CD4-positive, alpha-beta T cell (primary cell): ENCODE measurements around the gene OR7G1. TPM values are rescaled to one million over a fixed set of nuclear protein-coding genes. Genes with fewer than 3 reads are reported as not detected.

ENCODE experiments used
- ATAC-seq: fragments of 200-7000 bp; cut with Tn5 transposase; one replicate; pipeline ENCODE4 v1.10.0; 2022; ENCODE audit warnings: mild to moderate bottlenecking; ENCODE audit not compliant: poor library complexity
- CTCF ChIA-PET: fragments of 350-600 bp; sonication (Branson Sonifier 250); formaldehyde crosslinking; loops from one replicate; lab custom pipeline; 2021; ENCODE audit warnings: antibody characterized with exemption, inconsistent platforms; lab: Charles Lee
- POLR2A ChIA-PET: fragments of 350-600 bp; sonication (Branson Sonifier 250); formaldehyde crosslinking; loops from one replicate; lab custom pipeline; 2021; ENCODE audit warnings: antibody characterized with exemption, inconsistent platforms; lab: Charles Lee
- DNase-seq, 14 experiments: peaks; one replicate each; pipeline ENCODE4 v3.0.0-alpha.2; 2013 to 2020; ENCODE audit warnings: mixed read lengths in 2 of 14
- H3K27ac ChIP-seq, 2 donors: one replicate each; pipeline versions ENCODE4 v1.5.1 to v1.7.0; 2013; ENCODE audit warnings: low read length in 2 of 2, low read depth in 1 of 2, mild to moderate bottlenecking in 1 of 2
- H3K27me3 ChIP-seq, 2 experiments: 1 replicate in 1 of 2; 2 replicates in 1 of 2; pipeline versions ENCODE4 v1.6.1 to v1.7.0; 2013; ENCODE audit warnings: low read length in 2 of 2, control low read depth in 1 of 2, mild to moderate bottlenecking in 1 of 2, moderate library complexity in 1 of 2; ENCODE audit not compliant: insufficient read depth in 2 of 2, control insufficient read depth in 1 of 2
- H3K36me3 ChIP-seq: one replicate; pipeline ENCODE4 v1.6.1; 2013; ENCODE audit warnings: low read length, control low read depth; ENCODE audit not compliant: insufficient read depth
- H3K4me1 ChIP-seq: one replicate; pipeline ENCODE4 v1.6.1; 2013; ENCODE audit warnings: low read length, control low read depth; ENCODE audit not compliant: insufficient read depth
- H3K4me3 ChIP-seq: one replicate; pipeline ENCODE4 v1.5.1; 2013; ENCODE audit warnings: mild to moderate bottlenecking, low read length, moderate library complexity
- H3K9me3 ChIP-seq, 2 experiments: 1 replicate in 1 of 2; 2 replicates in 1 of 2; pipeline versions ENCODE4 v1.6.1 to v1.7.0; 2013; ENCODE audit warnings: low read length in 2 of 2, mild to moderate bottlenecking in 2 of 2, control low read depth in 1 of 2, moderate library complexity in 1 of 2; ENCODE audit not compliant: control insufficient read depth in 1 of 2, insufficient read depth in 1 of 2
- H3K27ac Mint-ChIP-seq: one replicate; pipeline ENCODE4 v1.8.0; 2020; ENCODE audit warnings: mixed read lengths
- H3K27me3 Mint-ChIP-seq: one replicate; pipeline ENCODE4 v1.8.0; 2021; ENCODE audit warnings: mixed read lengths
- H3K36me3 Mint-ChIP-seq: one replicate; pipeline ENCODE4 v1.8.0; 2021; ENCODE audit warnings: low read depth, mixed read lengths
- H3K4me1 Mint-ChIP-seq: one replicate; pipeline ENCODE4 v1.8.0; 2021; ENCODE audit warnings: low read depth, mixed read lengths
- H3K4me3 Mint-ChIP-seq: one replicate; pipeline ENCODE4 v1.8.0; 2020; ENCODE audit warnings: mild to moderate bottlenecking, mixed read lengths
- H3K9me3 Mint-ChIP-seq: one replicate; pipeline ENCODE4 v1.8.0; 2020; ENCODE audit warnings: mixed read lengths
- intact Hi-C, 2 experiments: fragments of 100-400 bp; cut with DNase I in 1 of 2; cut with micrococcal nuclease in 1 of 2; formaldehyde crosslinking; loops; one replicate each; pipeline versions ENCODE4 v1.15.1 to v1.9.0; 2023 to 2025; cut with DNase I, micrococcal nuclease
- total RNA-seq, 174 experiments: library from RNA in 2 of 174; stranded (reverse) in 2 of 174; gene quantifications; one replicate each; pipeline ENCODE4 v1.2.3 and lab custom pipeline; 2021 to 2026
- TF ChIP-seq, protein P1 (sequence below): fragments of 200-600 bp; IDR thresholded peaks from one replicate; pipeline ENCODE4 v1.8.0; 2022; ENCODE audit warnings: antibody characterized with exemption, mild to moderate bottlenecking

Gene OR7G1
- total RNA-seq, 2 experiments from 2014 or later: not detected

DNA sequence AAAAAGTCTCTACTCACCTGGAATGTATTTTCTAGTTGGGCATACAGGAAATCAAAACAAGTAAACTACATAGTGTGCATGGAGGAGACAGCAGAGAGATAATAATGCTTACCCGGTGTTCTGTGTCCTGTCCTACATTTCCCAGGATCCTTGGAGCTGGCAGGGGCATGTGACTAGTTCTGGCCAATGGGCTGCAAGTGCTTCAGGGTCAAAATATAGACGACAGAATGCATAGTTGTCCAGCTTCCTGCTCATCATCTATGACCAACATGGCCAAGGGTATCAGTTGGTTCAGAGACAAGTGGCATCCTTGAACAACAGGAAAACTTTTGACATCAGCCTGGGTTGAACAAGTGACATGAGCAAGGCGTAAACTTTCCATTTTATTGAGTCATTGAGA is 33.1 kb upstream of the OR7G1 start:
- Mint-ChIP-seq H3K4me1 (peaks cover 77% of the 10 kb centered on the region), H3K27me3 (no peaks in the 10 kb centered on the region), H3K27ac (no peak overlapping the region), H3K36me3 (peaks cover 99% of the 10 kb centered on the region), H3K4me3 (no peak overlapping the region), H3K9me3 (peaks cover 18% of the 10 kb centered on the region)
- Histone ChIP-seq H3K4me1 (peaks cover 25% of the 10 kb centered on the region), H3K36me3 (peaks cover 22% of the 10 kb centered on the region), H3K27me3 (no peaks in the 10 kb centered on the region), H3K4me3 (no peak overlapping the region), H3K9me3 (peaks cover 13 to 25% of the 10 kb centered on the region in 2 experiments), H3K27ac (no peak overlapping the region)
- TF ChIP-seq, protein P1, sequence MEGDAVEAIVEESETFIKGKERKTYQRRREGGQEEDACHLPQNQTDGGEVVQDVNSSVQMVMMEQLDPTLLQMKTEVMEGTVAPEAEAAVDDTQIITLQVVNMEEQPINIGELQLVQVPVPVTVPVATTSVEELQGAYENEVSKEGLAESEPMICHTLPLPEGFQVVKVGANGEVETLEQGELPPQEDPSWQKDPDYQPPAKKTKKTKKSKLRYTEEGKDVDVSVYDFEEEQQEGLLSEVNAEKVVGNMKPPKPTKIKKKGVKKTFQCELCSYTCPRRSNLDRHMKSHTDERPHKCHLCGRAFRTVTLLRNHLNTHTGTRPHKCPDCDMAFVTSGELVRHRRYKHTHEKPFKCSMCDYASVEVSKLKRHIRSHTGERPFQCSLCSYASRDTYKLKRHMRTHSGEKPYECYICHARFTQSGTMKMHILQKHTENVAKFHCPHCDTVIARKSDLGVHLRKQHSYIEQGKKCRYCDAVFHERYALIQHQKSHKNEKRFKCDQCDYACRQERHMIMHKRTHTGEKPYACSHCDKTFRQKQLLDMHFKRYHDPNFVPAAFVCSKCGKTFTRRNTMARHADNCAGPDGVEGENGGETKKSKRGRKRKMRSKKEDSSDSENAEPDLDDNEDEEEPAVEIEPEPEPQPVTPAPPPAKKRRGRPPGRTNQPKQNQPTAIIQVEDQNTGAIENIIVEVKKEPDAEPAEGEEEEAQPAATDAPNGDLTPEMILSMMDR: no peak
- ATAC-seq: no peak
- POLR2A ChIA-PET: no interaction called here
- CTCF ChIA-PET: no interaction called here
- intact Hi-C loops: loop anchor here (10.0 kb wide), 2 partner anchors 286 to 314 kb away; partner anchors contain the start of genes MBD3L1 (in 1 of the 2), ZNF266 (in 1 of the 2) and ZNF558 (in 1 of the 2)
- DNase-seq: no peak

DNA sequence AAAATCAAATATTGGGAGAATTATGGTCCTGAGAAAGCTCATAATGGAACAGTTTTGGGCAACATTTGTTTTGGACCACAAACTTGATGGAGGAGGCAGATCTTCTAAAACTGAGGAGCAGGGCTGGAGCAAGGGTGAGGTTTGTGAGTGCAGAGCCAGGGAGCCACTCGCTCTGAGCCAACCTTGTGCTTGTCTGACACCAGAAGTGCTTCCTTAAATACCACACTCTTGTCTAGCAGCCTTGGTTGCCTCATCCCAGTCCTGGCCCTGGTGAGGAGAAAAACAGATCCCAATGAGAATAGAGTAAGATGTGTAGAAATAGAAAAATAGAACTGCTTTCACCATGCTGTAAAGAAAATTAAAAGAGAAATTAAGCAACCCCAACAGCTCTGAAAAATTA is 31.3 kb upstream of the OR7G1 start:
- DNase-seq: no peak

DNA sequence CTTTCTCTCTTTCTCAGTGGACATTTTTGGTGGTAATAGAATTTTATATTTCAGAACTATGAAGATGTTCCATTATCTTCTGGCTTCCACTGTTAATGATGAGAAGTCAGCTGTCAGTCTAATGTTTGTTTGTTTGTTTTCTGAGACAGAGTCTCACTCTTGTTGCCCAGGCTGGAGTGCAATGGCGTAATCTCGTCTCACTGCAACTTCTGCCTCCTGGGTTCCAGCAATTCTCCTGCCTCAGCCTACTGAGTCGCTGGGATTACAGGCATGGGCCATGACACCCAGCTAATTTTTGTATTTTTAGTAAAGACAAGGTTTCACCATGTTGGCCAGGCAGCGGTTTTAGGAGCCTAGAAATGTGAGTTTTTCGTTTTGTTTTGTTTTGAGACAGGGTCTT is 29.4 kb upstream of the OR7G1 start:
- Mint-ChIP-seq H3K9me3 (peaks cover 9% of the 10 kb centered on the region), H3K27ac (no peak overlapping the region), H3K4me3 (peak overlapping the region; percentile 66), H3K27me3 (no peaks in the 10 kb centered on the region), H3K36me3 (peaks cover 94% of the 10 kb centered on the region), H3K4me1 (peaks cover 80% of the 10 kb centered on the region)
- Histone ChIP-seq H3K4me1 (peaks cover 20% of the 10 kb centered on the region), H3K36me3 (peaks cover 13% of the 10 kb centered on the region), H3K4me3 (no peak overlapping the region), H3K27me3 (no peaks in the 10 kb centered on the region), H3K27ac (no peak overlapping the region), H3K9me3 (peaks cover 13 to 15% of the 10 kb centered on the region in 2 experiments)
- TF ChIP-seq, protein P1: no peak
- intact Hi-C loops: loop anchor here (5.0 to 10.0 kb wide), 6 partner anchors 162 to 767 kb away; partner anchors contain the start of genes ZNF266 (in 2 of the 2), MBD3L1 (in 1 of the 2), ZNF558 (in 1 of the 2) and ZNF559 (in 1 of the 2)
- no peak for DNase-seq
- ChIA-PET POLR2A (no interaction called here), CTCF (no interaction called here)
- no peak for ATAC-seq

More for the DNA sequence above, 31.3 kb upstream of the OR7G1 start:
- intact Hi-C loops: loop anchor here (10.0 kb wide), 2 partner anchors 288 to 312 kb away; partner anchors contain the start of genes MBD3L1 (in 1 of the 2), ZNF266 (in 1 of the 2) and ZNF558 (in 1 of the 2)
- Histone ChIP-seq H3K36me3 (peaks cover 13% of the 10 kb centered on the region), H3K9me3 (peaks cover 13 to 19% of the 10 kb centered on the region in 2 experiments), H3K4me3 (no peak overlapping the region), H3K27ac (no peak overlapping the region), H3K4me1 (peaks cover 25% of the 10 kb centered on the region), H3K27me3 (no peaks in the 10 kb centered on the region)
- Mint-ChIP-seq H3K36me3 (peaks cover 94% of the 10 kb centered on the region), H3K27ac (no peak overlapping the region), H3K27me3 (no peaks in the 10 kb centered on the region), H3K4me3 (no peak overlapping the region), H3K9me3 (peaks cover 17% of the 10 kb centered on the region), H3K4me1 (peaks cover 78% of the 10 kb centered on the region)
- TF ChIP-seq, protein P1: no peak
- POLR2A ChIA-PET: no interaction called here
- no peak for ATAC-seq
- CTCF ChIA-PET: no interaction called here
